ENCODE data around the gene MYL5. TPM values are rescaled to one million over a fixed set of nuclear protein-coding genes. Genes with fewer than 3 reads are reported as not detected.
A peak's percentile ranks its signal among the peaks of the same experiment; 100 is the strongest.

Gene MYL5
- total and polyA plus RNA-seq, 2 of the 13 experiments (the other 11 are each of a cell fraction or from before 2014, with no cell fraction given): 6.5 to 16.0 TPM

GRCh38 chr4:700587-701264, 26.4 kb downstream of the MYL5 start (continued):
- TF ChIP-seq, protein P1, sequence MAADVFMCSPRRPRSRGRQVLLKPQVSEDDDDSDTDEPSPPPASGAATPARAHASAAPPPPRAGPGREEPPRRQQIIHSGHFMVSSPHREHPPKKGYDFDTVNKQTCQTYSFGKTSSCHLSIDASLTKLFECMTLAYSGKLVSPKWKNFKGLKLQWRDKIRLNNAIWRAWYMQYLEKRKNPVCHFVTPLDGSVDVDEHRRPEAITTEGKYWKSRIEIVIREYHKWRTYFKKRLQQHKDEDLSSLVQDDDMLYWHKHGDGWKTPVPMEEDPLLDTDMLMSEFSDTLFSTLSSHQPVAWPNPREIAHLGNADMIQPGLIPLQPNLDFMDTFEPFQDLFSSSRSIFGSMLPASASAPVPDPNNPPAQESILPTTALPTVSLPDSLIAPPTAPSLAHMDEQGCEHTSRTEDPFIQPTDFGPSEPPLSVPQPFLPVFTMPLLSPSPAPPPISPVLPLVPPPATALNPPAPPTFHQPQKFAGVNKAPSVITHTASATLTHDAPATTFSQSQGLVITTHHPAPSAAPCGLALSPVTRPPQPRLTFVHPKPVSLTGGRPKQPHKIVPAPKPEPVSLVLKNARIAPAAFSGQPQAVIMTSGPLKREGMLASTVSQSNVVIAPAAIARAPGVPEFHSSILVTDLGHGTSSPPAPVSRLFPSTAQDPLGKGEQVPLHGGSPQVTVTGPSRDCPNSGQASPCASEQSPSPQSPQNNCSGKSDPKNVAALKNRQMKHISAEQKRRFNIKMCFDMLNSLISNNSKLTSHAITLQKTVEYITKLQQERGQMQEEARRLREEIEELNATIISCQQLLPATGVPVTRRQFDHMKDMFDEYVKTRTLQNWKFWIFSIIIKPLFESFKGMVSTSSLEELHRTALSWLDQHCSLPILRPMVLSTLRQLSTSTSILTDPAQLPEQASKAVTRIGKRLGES (CRISPR knock-in tag; IDR thresholded peaks at IDR 0.05; ENCODE audit: borderline replicate concordance): no peak
- no peak for TF ChIP-seq HMGA1 (CRISPR knock-in tag; conservative IDR thresholded peaks at IDR 0.05)
- no peak for TF ChIP-seq MLX (CRISPR knock-in tag; IDR thresholded peaks at IDR 0.05)
- no peak for TF ChIP-seq ZHX1 (CRISPR knock-in tag; IDR thresholded peaks at IDR 0.05; ENCODE audit: low read depth)
- no peak for TF ChIP-seq ZNF34 (CRISPR knock-in tag; IDR thresholded peaks at IDR 0.05; ENCODE audit: borderline replicate concordance)
- TF ChIP-seq, protein P2, sequence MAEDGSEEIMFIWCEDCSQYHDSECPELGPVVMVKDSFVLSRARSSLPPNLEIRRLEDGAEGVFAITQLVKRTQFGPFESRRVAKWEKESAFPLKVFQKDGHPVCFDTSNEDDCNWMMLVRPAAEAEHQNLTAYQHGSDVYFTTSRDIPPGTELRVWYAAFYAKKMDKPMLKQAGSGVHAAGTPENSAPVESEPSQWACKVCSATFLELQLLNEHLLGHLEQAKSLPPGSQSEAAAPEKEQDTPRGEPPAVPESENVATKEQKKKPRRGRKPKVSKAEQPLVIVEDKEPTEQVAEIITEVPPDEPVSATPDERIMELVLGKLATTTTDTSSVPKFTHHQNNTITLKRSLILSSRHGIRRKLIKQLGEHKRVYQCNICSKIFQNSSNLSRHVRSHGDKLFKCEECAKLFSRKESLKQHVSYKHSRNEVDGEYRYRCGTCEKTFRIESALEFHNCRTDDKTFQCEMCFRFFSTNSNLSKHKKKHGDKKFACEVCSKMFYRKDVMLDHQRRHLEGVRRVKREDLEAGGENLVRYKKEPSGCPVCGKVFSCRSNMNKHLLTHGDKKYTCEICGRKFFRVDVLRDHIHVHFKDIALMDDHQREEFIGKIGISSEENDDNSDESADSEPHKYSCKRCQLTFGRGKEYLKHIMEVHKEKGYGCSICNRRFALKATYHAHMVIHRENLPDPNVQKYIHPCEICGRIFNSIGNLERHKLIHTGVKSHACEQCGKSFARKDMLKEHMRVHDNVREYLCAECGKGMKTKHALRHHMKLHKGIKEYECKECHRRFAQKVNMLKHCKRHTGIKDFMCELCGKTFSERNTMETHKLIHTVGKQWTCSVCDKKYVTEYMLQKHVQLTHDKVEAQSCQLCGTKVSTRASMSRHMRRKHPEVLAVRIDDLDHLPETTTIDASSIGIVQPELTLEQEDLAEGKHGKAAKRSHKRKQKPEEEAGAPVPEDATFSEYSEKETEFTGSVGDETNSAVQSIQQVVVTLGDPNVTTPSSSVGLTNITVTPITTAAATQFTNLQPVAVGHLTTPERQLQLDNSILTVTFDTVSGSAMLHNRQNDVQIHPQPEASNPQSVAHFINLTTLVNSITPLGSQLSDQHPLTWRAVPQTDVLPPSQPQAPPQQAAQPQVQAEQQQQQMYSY (CRISPR knock-in tag; IDR thresholded peaks at IDR 0.05): no peak
- no peak for TF ChIP-seq ZMYM2 (CRISPR knock-in tag; IDR thresholded peaks at IDR 0.05)
- no peak for TF ChIP-seq MYNN (CRISPR knock-in tag; IDR thresholded peaks at IDR 0.05; ENCODE audit: low read depth)
- TF ChIP-seq ZFY (CRISPR knock-in tag; IDR thresholded peaks at IDR 0.05): no peak; the same call in 1 of the 2 replicates
- TF ChIP-seq PPARG (CRISPR knock-in tag; conservative IDR thresholded peaks at IDR 0.05): no peak
- no peak for TF ChIP-seq ZNF850 (CRISPR knock-in tag; conservative IDR thresholded peaks at IDR 0.05)
- TF ChIP-seq, protein P3, sequence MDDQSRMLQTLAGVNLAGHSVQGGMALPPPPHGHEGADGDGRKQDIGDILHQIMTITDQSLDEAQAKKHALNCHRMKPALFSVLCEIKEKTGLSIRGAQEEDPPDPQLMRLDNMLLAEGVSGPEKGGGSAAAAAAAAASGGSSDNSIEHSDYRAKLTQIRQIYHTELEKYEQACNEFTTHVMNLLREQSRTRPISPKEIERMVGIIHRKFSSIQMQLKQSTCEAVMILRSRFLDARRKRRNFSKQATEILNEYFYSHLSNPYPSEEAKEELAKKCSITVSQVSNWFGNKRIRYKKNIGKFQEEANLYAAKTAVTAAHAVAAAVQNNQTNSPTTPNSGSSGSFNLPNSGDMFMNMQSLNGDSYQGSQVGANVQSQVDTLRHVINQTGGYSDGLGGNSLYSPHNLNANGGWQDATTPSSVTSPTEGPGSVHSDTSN (CRISPR knock-in tag; IDR thresholded peaks at IDR 0.05; ENCODE audit: borderline replicate concordance): no peak
- 0 out of 2 replicates have a peak, but pooled peaks have one; percentile 32 for TF ChIP-seq ZNF274 (CRISPR knock-in tag; IDR thresholded peaks at IDR 0.05)
- TF ChIP-seq, protein P4, sequence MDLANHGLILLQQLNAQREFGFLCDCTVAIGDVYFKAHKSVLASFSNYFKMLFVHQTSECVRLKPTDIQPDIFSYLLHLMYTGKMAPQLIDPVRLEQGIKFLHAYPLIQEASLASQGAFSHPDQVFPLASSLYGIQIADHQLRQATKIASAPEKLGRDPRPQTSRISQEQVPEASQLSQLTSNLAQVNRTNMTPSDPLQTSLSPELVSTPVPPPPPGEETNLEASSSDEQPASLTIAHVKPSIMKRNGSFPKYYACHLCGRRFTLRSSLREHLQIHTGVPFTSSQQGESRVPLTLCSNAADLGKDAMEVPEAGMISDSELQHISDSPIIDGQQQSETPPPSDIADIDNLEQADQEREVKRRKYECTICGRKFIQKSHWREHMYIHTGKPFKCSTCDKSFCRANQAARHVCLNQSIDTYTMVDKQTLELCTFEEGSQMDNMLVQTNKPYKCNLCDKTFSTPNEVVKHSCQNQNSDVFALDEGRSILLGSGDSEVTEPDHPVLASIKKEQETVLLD (CRISPR knock-in tag; IDR thresholded peaks at IDR 0.05; ENCODE audit: low read depth): no peak
